ENCODE measurements around the gene GALNT13. TPM values are rescaled to one million over a fixed set of nuclear protein-coding genes. Genes with fewer than 3 reads are reported as not detected.

Gene GALNT13
- total RNA-seq, 1 donor from 2014 or later = 5.8 TPM

DNA sequence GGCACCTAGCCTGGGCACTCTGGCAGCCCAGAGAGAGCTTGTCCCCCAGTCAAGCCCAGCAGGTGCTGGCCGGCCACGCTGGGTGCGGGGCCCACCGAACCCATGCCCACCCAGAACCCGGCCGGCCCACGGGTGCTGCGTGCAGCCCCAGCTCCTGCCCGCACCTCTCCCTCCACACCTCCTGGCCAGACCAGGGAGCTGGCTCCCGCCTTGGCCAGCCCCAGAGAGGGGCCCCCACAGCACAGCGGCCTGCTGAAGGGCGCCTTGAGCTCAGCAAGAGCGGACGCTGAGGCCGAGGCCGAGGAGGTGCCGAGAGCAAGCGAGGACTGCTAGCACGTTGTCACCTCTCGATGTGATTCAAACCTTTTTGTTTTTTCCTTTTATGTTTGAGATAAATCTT, 419.8 kb downstream of the GALNT13 start:
- Histone ChIP-seq H3K4me3 (no peak overlapping the region), H3K4me1 (no peaks in the 10 kb centered on the region), H3K9me3 (no peaks in the 10 kb centered on the region), H3K36me3 (no peaks in the 10 kb centered on the region), H3K27me3 (no peaks in the 10 kb centered on the region), H3K27ac (no peak overlapping the region)
- peak; percentile 48 for ATAC-seq
- TF ChIP-seq, protein P1, sequence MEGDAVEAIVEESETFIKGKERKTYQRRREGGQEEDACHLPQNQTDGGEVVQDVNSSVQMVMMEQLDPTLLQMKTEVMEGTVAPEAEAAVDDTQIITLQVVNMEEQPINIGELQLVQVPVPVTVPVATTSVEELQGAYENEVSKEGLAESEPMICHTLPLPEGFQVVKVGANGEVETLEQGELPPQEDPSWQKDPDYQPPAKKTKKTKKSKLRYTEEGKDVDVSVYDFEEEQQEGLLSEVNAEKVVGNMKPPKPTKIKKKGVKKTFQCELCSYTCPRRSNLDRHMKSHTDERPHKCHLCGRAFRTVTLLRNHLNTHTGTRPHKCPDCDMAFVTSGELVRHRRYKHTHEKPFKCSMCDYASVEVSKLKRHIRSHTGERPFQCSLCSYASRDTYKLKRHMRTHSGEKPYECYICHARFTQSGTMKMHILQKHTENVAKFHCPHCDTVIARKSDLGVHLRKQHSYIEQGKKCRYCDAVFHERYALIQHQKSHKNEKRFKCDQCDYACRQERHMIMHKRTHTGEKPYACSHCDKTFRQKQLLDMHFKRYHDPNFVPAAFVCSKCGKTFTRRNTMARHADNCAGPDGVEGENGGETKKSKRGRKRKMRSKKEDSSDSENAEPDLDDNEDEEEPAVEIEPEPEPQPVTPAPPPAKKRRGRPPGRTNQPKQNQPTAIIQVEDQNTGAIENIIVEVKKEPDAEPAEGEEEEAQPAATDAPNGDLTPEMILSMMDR (IDR thresholded peaks at IDR 0.05) = no peak
- intact Hi-C loops (cut with DNase I) = no loop called here
- DNase-seq = no peak

- DNase-seq = no peak
- Histone ChIP-seq H3K4me1 (no peaks in the 10 kb centered on the region), H3K27me3 (no peaks in the 10 kb centered on the region), H3K4me3 (no peak overlapping the region), H3K36me3 (no peaks in the 10 kb centered on the region), H3K9me3 (no peaks in the 10 kb centered on the region), H3K27ac (no peak overlapping the region)
- ATAC-seq = no peak
- TF ChIP-seq, protein P1 (IDR thresholded peaks at IDR 0.05) = no peak
- intact Hi-C loops (cut with DNase I) = no loop called here
Measured at GRCh38 chr2:154291927-154292326, 420.2 kb downstream of the GALNT13 start.

DNA sequence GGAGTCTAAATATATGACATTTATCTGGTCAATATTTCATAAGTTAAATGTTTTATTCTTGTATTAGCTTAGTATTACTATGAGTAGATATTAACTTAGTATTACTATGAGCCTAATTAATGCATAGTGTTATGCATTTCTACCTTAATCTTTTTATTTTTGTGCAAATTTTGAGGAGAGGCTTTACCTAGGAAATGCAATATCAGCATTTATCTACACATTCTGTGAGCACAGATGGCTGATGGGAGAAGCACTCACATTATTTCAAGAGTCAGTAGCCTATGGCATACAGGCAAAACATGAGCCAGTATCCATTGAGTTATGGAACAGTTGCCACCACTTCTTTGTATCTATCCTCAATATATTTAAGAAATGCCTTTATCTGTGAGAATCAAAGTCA, 422.1 kb downstream of the GALNT13 start:
- ATAC-seq = no peak
- Histone ChIP-seq H3K4me1 (no peaks in the 10 kb centered on the region), H3K27me3 (no peaks in the 10 kb centered on the region), H3K27ac (no peak overlapping the region), H3K9me3 (no peaks in the 10 kb centered on the region), H3K36me3 (no peaks in the 10 kb centered on the region), H3K4me3 (no peak overlapping the region)
- intact Hi-C loops (cut with DNase I) = no loop called here
- TF ChIP-seq, protein P1 (IDR thresholded peaks at IDR 0.05) = no peak
- no peak for DNase-seq

GRCh38 chr2:154306266-154306970, 434.7 kb downstream of the GALNT13 start:
- Histone ChIP-seq H3K4me3 (no peak overlapping the region), H3K9me3 (no peaks in the 10 kb centered on the region), H3K4me1 (no peaks in the 10 kb centered on the region), H3K27me3 (no peaks in the 10 kb centered on the region), H3K36me3 (no peaks in the 10 kb centered on the region), H3K27ac (no peak overlapping the region)
- DNase-seq = no peak
- TF ChIP-seq, protein P1 (IDR thresholded peaks at IDR 0.05) = no peak
- intact Hi-C loops (cut with DNase I) = no loop called here
- ATAC-seq = no peak

- intact Hi-C loops (cut with DNase I) = no loop called here
- Histone ChIP-seq H3K36me3 (no peaks in the 10 kb centered on the region), H3K27me3 (no peaks in the 10 kb centered on the region), H3K4me1 (no peaks in the 10 kb centered on the region), H3K9me3 (no peaks in the 10 kb centered on the region), H3K4me3 (no peak overlapping the region), H3K27ac (no peak overlapping the region)
- no peak for DNase-seq
- ATAC-seq = no peak
- TF ChIP-seq, protein P1 (IDR thresholded peaks at IDR 0.05) = no peak
Measured at GRCh38 chr2:154307007-154307406, 435.3 kb downstream of the GALNT13 start.

DNA sequence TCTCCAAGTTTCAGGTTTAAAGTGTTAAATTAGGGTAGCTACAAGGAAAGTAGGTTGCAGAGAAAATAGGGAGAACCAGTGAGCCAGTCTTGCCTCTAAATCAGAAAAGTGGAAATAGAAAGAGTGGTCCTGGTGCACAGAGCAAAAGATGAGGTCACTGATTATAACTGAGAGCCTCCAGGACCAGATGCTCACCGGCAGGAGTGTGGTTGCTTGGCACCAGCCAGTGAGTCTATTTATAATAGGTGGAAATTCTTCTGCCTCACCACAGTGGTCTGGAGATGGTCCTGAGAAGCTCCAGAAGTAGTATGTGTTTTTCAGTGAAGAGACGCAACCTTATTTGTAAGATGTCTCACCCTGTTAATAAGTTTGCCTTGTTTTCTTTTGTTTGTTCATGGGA, 452.9 kb downstream of the GALNT13 start:
- no peak overlapping the region for H3K27ac ChIP-seq

More for the DNA sequence above, 452.9 kb downstream of the GALNT13 start:
- TF ChIP-seq, protein P1 (IDR thresholded peaks at IDR 0.05) = no peak
- Histone ChIP-seq H3K4me3 (no peak overlapping the region), H3K27me3 (no peaks in the 10 kb centered on the region), H3K36me3 (no peaks in the 10 kb centered on the region), H3K9me3 (no peaks in the 10 kb centered on the region), H3K4me1 (no peaks in the 10 kb centered on the region)
- intact Hi-C loops (cut with DNase I) = no loop called here
- ATAC-seq (no peak), DNase-seq (no peak)

Measured in upper lobe of right lung (tissue), 1 donor.